ENCODE results near the gene EIF2B5. TPM values are rescaled to one million over a fixed set of nuclear protein-coding genes. Genes with fewer than 3 reads are reported as not detected.

The EIF2B5 gene
- total and polyA plus RNA-seq, 9 of the 15 experiments (the other 6 are each of a cell fraction or from before 2014, with no cell fraction given): 19.1 to 92.4 (median 74.0) TPM

DNA sequence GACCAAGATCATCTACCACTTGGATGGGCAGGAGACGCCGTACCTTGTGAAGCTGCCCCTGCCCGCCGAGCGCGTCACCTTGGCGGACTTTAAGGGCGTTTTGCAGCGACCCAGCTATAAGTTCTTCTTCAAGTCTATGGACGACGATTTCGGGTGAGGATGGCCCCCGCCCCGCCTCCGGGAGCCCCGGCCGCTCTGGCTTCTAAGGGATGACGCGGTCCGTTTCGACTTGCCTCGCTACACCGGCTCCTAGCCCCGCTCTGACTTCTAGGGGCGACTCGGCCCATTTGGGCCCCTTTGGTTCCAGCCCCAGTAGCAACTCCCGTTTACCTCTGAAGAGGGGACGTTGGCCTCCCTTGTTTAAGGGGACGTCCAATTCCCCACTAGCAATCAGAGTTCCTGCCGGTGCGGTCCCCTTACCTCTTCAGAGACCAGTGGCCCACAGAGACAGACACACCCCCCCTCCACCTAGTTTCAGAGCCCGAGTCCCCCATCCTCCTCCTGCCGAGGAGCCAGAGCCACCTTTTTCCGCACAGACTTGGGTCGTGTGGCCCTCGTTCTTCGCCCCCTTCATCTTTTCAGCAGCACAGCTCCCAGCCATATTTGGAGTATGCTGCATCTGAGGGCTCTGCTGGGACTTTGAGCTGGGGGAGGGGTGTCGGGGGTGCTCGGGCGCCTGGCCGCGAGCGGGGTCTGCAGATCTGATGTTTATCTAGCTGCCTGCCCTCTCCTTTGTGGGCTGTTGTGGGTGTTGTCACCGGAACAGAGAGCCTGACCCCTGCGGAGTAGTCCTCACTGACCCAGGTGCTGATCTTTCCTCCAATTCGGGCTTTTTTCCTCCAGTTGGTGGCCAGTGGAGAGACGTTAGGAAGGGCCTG lies 20.7 kb downstream of the EIF2B5 start (continued):
- TF ChIP-seq, protein P1, sequence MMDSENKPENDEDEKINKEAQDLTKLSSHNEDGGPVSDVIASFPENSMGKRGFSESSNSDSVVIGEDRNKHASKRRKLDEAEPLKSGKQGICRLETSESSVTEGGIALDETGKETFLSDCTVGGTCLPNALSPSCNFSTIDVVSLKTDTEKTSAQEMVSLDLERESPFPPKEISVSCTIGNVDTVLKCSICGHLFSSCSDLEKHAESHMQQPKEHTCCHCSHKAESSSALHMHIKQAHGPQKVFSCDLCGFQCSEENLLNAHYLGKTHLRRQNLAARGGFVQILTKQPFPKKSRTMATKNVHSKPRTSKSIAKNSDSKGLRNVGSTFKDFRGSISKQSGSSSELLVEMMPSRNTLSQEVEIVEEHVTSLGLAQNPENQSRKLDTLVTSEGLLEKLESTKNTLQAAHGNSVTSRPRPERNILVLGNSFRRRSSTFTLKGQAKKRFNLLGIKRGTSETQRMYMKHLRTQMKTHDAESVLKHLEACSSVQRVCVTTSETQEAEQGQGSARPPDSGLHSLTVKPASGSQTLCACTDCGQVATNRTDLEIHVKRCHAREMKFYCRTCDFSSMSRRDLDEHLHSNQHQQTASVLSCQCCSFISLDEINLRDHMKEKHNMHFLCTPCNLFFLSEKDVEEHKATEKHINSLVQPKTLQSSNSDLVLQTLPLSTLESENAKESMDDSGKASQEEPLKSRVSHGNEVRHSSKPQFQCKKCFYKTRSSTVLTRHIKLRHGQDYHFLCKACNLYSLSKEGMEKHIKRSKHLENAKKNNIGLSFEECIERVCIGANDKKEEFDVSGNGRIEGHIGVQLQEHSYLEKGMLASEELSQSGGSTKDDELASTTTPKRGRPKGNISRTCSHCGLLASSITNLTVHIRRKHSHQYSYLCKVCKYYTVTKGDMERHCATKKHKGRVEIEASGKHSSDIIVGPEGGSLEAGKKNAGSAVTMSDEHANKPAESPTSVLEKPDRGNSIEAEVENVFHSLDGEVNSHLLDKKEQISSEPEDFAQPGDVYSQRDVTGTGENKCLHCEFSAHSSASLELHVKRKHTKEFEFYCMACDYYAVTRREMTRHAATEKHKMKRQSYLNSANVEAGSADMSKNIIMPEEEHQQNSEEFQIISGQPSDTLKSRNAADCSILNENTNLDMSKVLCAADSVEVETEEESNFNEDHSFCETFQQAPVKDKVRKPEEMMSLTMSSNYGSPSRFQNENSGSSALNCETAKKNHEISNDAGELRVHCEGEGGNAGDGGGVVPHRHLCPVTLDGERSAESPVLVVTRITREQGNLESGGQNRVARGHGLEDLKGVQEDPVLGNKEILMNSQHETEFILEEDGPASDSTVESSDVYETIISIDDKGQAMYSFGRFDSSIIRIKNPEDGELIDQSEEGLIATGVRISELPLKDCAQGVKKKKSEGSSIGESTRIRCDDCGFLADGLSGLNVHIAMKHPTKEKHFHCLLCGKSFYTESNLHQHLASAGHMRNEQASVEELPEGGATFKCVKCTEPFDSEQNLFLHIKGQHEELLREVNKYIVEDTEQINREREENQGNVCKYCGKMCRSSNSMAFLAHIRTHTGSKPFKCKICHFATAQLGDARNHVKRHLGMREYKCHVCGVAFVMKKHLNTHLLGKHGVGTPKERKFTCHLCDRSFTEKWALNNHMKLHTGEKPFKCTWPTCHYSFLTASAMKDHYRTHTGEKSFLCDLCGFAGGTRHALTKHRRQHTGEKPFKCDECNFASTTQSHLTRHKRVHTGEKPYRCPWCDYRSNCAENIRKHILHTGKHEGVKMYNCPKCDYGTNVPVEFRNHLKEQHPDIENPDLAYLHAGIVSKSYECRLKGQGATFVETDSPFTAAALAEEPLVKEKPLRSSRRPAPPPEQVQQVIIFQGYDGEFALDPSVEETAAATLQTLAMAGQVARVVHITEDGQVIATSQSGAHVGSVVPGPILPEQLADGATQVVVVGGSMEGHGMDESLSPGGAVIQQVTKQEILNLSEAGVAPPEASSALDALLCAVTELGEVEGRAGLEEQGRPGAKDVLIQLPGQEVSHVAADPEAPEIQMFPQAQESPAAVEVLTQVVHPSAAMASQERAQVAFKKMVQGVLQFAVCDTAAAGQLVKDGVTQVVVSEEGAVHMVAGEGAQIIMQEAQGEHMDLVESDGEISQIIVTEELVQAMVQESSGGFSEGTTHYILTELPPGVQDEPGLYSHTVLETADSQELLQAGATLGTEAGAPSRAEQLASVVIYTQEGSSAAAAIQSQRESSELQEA (IDR thresholded peaks at IDR 0.05; ENCODE audit: low read depth): no peak
- no peak for TF ChIP-seq HDAC6 (IDR thresholded peaks at IDR 0.05; ENCODE audit: low read depth, low read length)
- TF ChIP-seq, protein P2, sequence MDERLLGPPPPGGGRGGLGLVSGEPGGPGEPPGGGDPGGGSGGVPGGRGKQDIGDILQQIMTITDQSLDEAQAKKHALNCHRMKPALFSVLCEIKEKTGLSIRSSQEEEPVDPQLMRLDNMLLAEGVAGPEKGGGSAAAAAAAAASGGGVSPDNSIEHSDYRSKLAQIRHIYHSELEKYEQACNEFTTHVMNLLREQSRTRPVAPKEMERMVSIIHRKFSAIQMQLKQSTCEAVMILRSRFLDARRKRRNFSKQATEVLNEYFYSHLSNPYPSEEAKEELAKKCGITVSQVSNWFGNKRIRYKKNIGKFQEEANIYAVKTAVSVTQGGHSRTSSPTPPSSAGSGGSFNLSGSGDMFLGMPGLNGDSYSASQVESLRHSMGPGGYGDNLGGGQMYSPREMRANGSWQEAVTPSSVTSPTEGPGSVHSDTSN (CRISPR knock-in tag; IDR thresholded peaks at IDR 0.05; ENCODE audit: low read depth): no peak
- TF ChIP-seq, protein P2 (tag; conservative IDR thresholded peaks at IDR 0.05; ENCODE audit: low read depth): no peak
- no peak for TF ChIP-seq MTA2 (IDR thresholded peaks at IDR 0.05; ENCODE audit: low read depth)
- TF ChIP-seq, protein P3, sequence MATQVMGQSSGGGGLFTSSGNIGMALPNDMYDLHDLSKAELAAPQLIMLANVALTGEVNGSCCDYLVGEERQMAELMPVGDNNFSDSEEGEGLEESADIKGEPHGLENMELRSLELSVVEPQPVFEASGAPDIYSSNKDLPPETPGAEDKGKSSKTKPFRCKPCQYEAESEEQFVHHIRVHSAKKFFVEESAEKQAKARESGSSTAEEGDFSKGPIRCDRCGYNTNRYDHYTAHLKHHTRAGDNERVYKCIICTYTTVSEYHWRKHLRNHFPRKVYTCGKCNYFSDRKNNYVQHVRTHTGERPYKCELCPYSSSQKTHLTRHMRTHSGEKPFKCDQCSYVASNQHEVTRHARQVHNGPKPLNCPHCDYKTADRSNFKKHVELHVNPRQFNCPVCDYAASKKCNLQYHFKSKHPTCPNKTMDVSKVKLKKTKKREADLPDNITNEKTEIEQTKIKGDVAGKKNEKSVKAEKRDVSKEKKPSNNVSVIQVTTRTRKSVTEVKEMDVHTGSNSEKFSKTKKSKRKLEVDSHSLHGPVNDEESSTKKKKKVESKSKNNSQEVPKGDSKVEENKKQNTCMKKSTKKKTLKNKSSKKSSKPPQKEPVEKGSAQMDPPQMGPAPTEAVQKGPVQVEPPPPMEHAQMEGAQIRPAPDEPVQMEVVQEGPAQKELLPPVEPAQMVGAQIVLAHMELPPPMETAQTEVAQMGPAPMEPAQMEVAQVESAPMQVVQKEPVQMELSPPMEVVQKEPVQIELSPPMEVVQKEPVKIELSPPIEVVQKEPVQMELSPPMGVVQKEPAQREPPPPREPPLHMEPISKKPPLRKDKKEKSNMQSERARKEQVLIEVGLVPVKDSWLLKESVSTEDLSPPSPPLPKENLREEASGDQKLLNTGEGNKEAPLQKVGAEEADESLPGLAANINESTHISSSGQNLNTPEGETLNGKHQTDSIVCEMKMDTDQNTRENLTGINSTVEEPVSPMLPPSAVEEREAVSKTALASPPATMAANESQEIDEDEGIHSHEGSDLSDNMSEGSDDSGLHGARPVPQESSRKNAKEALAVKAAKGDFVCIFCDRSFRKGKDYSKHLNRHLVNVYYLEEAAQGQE (IDR thresholded peaks at IDR 0.05; ENCODE audit: borderline replicate concordance): 0 out of 2 replicates have a peak, but pooled peaks have one; percentile 30
- TF ChIP-seq, protein P3 (CRISPR knock-in tag; IDR thresholded peaks at IDR 0.05; ENCODE audit: low read depth): no peak
